GM12878 (cell line): ENCODE data around the gene SMG6. TPM values are rescaled to one million over a fixed set of nuclear protein-coding genes. Genes with fewer than 3 reads are reported as not detected.

Source experiments
- ATAC-seq: fragments of 200-7000 bp; cut with Tn5 transposase; 3 replicates; pipeline ENCODE4 v1.9.1; 2020; ENCODE audit warnings: mild to moderate bottlenecking, moderate library complexity
- BruUV-seq: library from RNA; stranded (reverse); fragments of 400-500 nt; replicated peaks from 2 replicates; lab custom pipeline; 2021; lab: Mats Ljungman, UMichigan
- CTCF ChIA-PET: fragments of 300-600 bp; sonication (Branson Sonifier 250); formaldehyde crosslinking; extraction: SDS; loops from one replicate; lab custom pipeline; 2021; ENCODE audit warnings: inconsistent platforms; lab: Yijun Ruan, JAX
- POLR2A ChIA-PET: fragments of 350-600 bp; formaldehyde crosslinking; extraction: SDS; loops from one replicate; lab custom pipeline; 2021; ENCODE audit warnings: inconsistent platforms; lab: Charles Lee
- RAD21 ChIA-PET: fragments of 300-600 bp; sonication (Branson Sonifier 250); formaldehyde crosslinking; loops from one replicate; lab custom pipeline; 2023; ENCODE audit warnings: antibody characterized with exemption; ENCODE audit not compliant: unreplicated experiment; lab: Charles Lee
- SMC1A ChIA-PET: fragments of 300-600 bp; sonication (Branson Sonifier 250); formaldehyde crosslinking; loops from one replicate; lab custom pipeline; 2023; ENCODE audit not compliant: unreplicated experiment, uncharacterized antibody; lab: Charles Lee
- DNase-seq: peaks from one replicate; pipeline ENCODE4 v3.0.0-alpha.2; 2011; ENCODE audit warnings: low read depth, low spot score
- FAIRE-seq: peaks from 3 replicates; lab custom pipeline; 2011; peaks lifted over from hg19 to GRCh38; lab: Jason Lieb, UNC
- H2AFZ ChIP-seq: 2 replicates; pipeline ENCODE4 v1.6.0; 2011; ENCODE audit warnings: low read depth, low read length, control low read depth; ENCODE audit not compliant: control insufficient read depth
- H3K27ac ChIP-seq: 2 replicates; pipeline ENCODE4 v1.5.1; 2011; ENCODE audit warnings: control low read depth; ENCODE audit not compliant: control insufficient read depth, insufficient read depth
- H3K27me3 ChIP-seq, 2 experiments: replicated peaks in 1 of 2; 2 replicates each; pipeline versions ENCODE4 v1.6.0 to v1.6.1; 2011; ENCODE audit warnings: low read length in 1 of 2; ENCODE audit not compliant: control insufficient read depth in 2 of 2, insufficient read depth in 2 of 2
- H3K36me3 ChIP-seq, 2 experiments: 2 replicates each; pipeline ENCODE4 v1.5.1; 2011; ENCODE audit warnings: low read length in 1 of 2; ENCODE audit not compliant: control insufficient read depth in 2 of 2, insufficient read depth in 2 of 2
- H3K4me1 ChIP-seq: 2 replicates; pipeline ENCODE4 v1.6.1; 2011; ENCODE audit warnings: mild to moderate bottlenecking, low read length, moderate library complexity, mixed read lengths; ENCODE audit not compliant: control insufficient read depth, insufficient read depth
- H3K4me2 ChIP-seq: 2 replicates; pipeline ENCODE4 v1.6.0; 2011; ENCODE audit warnings: control low read depth; ENCODE audit not compliant: control insufficient read depth, insufficient read depth
- H3K4me3 ChIP-seq: fragments of 200-600 bp; sonication (generic); 2 replicates; pipeline ENCODE4 v1.5.1; 2016
- H3K79me2 ChIP-seq: 2 replicates; pipeline ENCODE4 v1.6.0; 2011; ENCODE audit warnings: low read length; ENCODE audit not compliant: control insufficient read depth, insufficient read depth
- H3K9ac ChIP-seq: 2 replicates; pipeline ENCODE4 v1.8.0; 2011; ENCODE audit warnings: low read length, control low read depth, mixed read lengths; ENCODE audit not compliant: control insufficient read depth, insufficient read depth
- H3K9me3 ChIP-seq: replicated peaks from 3 replicates; pipeline ENCODE4 v1.5.1; 2011; ENCODE audit warnings: mild to moderate bottlenecking, low read length; ENCODE audit not compliant: control insufficient read depth, insufficient read depth
- H4K20me1 ChIP-seq: 2 replicates; pipeline ENCODE4 v1.6.0; 2011; ENCODE audit not compliant: control insufficient read depth, insufficient read depth
- BCL11A ChIP-seq: IDR thresholded peaks from 2 replicates; pipeline ENCODE4 v1.6.1; 2011; ENCODE audit warnings: low read depth, low read length
- CBX3 ChIP-seq: fragments of 200-600 bp; sonication (generic); IDR thresholded peaks from 2 replicates; pipeline ENCODE4 v1.6.1; 2016; ENCODE audit warnings: low read depth, borderline replicate concordance
- CEBPB ChIP-seq, 2 experiments: fragments of 150-350 bp in 1 of 2; IDR thresholded peaks; 2 replicates each; pipeline ENCODE4 v1.6.1; 2012 to 2014; ENCODE audit warnings: low read depth in 2 of 2, low read length in 2 of 2, borderline replicate concordance in 1 of 2, inconsistent platforms in 1 of 2
- CREB1 ChIP-seq: IDR thresholded peaks from 2 replicates; pipeline ENCODE4 v1.6.1; 2012; ENCODE audit warnings: low read depth, mild to moderate bottlenecking, inconsistent platforms
- DPF2 ChIP-seq: fragments of 450-650 bp; IDR thresholded peaks from 2 replicates; pipeline ENCODE4 v1.6.1; 2017; ENCODE audit warnings: mild to moderate bottlenecking
- ETV6 ChIP-seq, 2 experiments: fragments of 450-650 bp in 1 of 2; IDR thresholded peaks in 1 of 2; conservative IDR thresholded peaks in 1 of 2; 2 replicates each; pipeline ENCODE4 v1.6.1; 2014; ENCODE audit warnings: antibody characterized with exemption in 1 of 2, borderline replicate concordance in 1 of 2, low read depth in 1 of 2, mild to moderate bottlenecking in 1 of 2, moderate library complexity in 1 of 2
- FOS ChIP-seq: IDR thresholded peaks from 3 replicates; pipeline ENCODE4 v1.6.1; 2011; ENCODE audit warnings: borderline replicate concordance; ENCODE audit not compliant: insufficient read length; ENCODE audit errors: extremely low read depth
- HDAC6 ChIP-seq: fragments of 200-600 bp; sonication (generic); IDR thresholded peaks from one replicate; pipeline ENCODE4 v1.8.0; 2017; ENCODE audit warnings: antibody characterized with exemption; ENCODE audit not compliant: unreplicated experiment
- KDM1A ChIP-seq: fragments of 200-600 bp; sonication (generic); IDR thresholded peaks from 2 replicates; pipeline ENCODE4 v1.6.1; 2016; ENCODE audit warnings: borderline replicate concordance
- MXI1 ChIP-seq: fragments of 150-350 bp; IDR thresholded peaks from 2 replicates; pipeline ENCODE4 v1.6.1; 2011; ENCODE audit warnings: low read depth, mild to moderate bottlenecking, inconsistent platforms, low read length, improper control_type of control experiment
- NFIC ChIP-seq: IDR thresholded peaks from 2 replicates; pipeline ENCODE4 v1.6.1; 2012; ENCODE audit warnings: low read depth, mild to moderate bottlenecking, inconsistent platforms, low read length, moderate library complexity
- NFYB ChIP-seq: IDR thresholded peaks from 2 replicates; pipeline ENCODE4 v1.6.1; 2011; ENCODE audit warnings: low read depth, mild to moderate bottlenecking, low read length, improper control_type of control experiment, moderate library complexity; ENCODE audit not compliant: insufficient read depth
- PAX5 ChIP-seq: IDR thresholded peaks from 2 replicates; pipeline ENCODE4 v1.6.1; 2011; ENCODE audit warnings: low read depth, low read length, borderline replicate concordance
- PML ChIP-seq: IDR thresholded peaks from 2 replicates; pipeline ENCODE4 v1.6.1; 2012; ENCODE audit warnings: low read length, inconsistent platforms
- POLR2AphosphoS2 ChIP-seq: IDR thresholded peaks from 2 replicates; pipeline ENCODE4 v1.6.1; 2011; ENCODE audit warnings: low read depth, mild to moderate bottlenecking, low read length, improper control_type of control experiment, moderate library complexity
- TARDBP ChIP-seq: IDR thresholded peaks from 2 replicates; pipeline ENCODE4 v1.6.1; 2016; ENCODE audit warnings: borderline replicate concordance
- YY1 ChIP-seq: IDR thresholded peaks from 2 replicates; pipeline ENCODE4 v1.6.1; 2011; ENCODE audit warnings: low read depth, mild to moderate bottlenecking, low read length
- ZSCAN29 ChIP-seq: fragments of 450-650 bp; IDR thresholded peaks from 2 replicates; pipeline ENCODE4 v1.6.1; 2017; ENCODE audit warnings: mild to moderate bottlenecking, moderate library complexity
- ZZZ3 ChIP-seq: IDR thresholded peaks from 2 replicates; pipeline ENCODE4 v1.6.1; 2011; ENCODE audit warnings: low read depth; ENCODE audit not compliant: control insufficient read depth, insufficient read length
- WGBS: methylation state at CpG from one replicate; pipeline ENCODE4 v1.1.6; 2016; ENCODE audit warnings: low lambda C conversion rate; ENCODE audit not compliant: insufficient replicate concordance, insufficient coverage; ENCODE audit errors: missing lambda C conversion rate; 5-methylcytosine and 5-hydroxymethylcytosine counted together
- in situ Hi-C: fragments of 300-500 bp; cut with MboI; formaldehyde crosslinking; loops from 9 replicates; pipeline ENCODE4 v1.14.3; 2018; ENCODE audit warnings: mixed read lengths
- intact Hi-C: fragments of 100-400 bp; cut with micrococcal nuclease; formaldehyde crosslinking; loops from one replicate; pipeline ENCODE4 v1.14.2; 2022; ENCODE audit not compliant: unreplicated experiment
- polyA plus RNA-seq, 11 experiments: library from polyadenylated mRNA; depleted of rRNA in 4 of 11; unstranded in 6 of 11; stranded (reverse) in 5 of 11; fragments of >200 nt; fragmentation: Nextera tagmentation in 4 of 11; fragmentation: Illumina TruSeq in 1 of 11; extraction: Ambion mirVana in 4 of 11; extraction: Trizol in 1 of 11; gene quantifications; 1 replicate in 1 of 11; 2 replicates in 10 of 11; pipeline versions ENCODE4 v1.2.1 to v1.2.3, GENCODE V29; 2011 to 2016; ENCODE audit warnings: inconsistent platforms in 2 of 11, missing spikeins in 2 of 11, low read depth in 1 of 11
- total RNA-seq, 4 experiments: library from RNA; depleted of rRNA in 3 of 4; stranded (reverse); fragments of >200 nt in 3 of 4; fragmentation: Illumina TruSeq in 1 of 4; extraction: Trizol in 1 of 4; gene quantifications; 2 replicates each; pipeline versions ENCODE4 v1.2.1 to v1.2.3, GENCODE V29; 2013 to 2021
- TF ChIP-seq, protein P1 (sequence below): fragments of 450-650 bp; IDR thresholded peaks from 2 replicates; pipeline ENCODE4 v1.6.1; 2017; ENCODE audit warnings: mild to moderate bottlenecking

SMG6 gene
- total and polyA plus RNA-seq, 10 of the 15 experiments (the other 5 are each of a cell fraction or from before 2014, with no cell fraction given) = 0.58 to 28.7 (median 15.7) TPM

DNA sequence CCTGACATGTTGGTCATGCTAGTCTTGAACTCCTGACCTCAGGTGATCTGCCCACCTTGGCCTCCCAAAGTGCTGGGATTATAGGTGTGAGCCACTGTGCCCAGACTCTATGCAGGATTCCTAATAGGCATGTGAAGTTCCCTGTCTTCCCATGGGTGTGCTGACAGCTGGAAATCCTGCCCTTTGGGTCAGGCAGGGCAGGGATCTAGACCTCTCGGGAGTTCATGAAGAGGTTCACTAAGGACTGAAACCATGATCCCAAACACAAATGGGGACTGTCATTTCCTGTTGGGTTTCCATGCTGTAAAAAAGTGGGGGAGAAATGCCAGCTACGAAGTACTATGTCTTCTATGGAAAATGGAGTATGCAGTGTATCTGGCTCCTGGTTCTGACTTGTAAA, 196.5 kb downstream of the SMG6 start:
- no peak for FAIRE-seq
- TF ChIP-seq CREB1 = no peak
- TF ChIP-seq, protein P1, sequence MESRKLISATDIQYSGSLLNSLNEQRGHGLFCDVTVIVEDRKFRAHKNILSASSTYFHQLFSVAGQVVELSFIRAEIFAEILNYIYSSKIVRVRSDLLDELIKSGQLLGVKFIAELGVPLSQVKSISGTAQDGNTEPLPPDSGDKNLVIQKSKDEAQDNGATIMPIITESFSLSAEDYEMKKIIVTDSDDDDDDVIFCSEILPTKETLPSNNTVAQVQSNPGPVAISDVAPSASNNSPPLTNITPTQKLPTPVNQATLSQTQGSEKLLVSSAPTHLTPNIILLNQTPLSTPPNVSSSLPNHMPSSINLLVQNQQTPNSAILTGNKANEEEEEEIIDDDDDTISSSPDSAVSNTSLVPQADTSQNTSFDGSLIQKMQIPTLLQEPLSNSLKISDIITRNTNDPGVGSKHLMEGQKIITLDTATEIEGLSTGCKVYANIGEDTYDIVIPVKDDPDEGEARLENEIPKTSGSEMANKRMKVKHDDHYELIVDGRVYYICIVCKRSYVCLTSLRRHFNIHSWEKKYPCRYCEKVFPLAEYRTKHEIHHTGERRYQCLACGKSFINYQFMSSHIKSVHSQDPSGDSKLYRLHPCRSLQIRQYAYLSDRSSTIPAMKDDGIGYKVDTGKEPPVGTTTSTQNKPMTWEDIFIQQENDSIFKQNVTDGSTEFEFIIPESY = no peak
- TF ChIP-seq ETV6 (conservative IDR thresholded peaks at IDR 0.05 in 1 of 2, IDR thresholded peaks at IDR 0.05 in 1 of 2; ENCODE audit: borderline replicate concordance in 1 of 2, low read depth in 1 of 2) = no peak
- TF ChIP-seq TARDBP = no peak
- no peak for TF ChIP-seq ZSCAN29
- TF ChIP-seq PML = no peak
- no peak for TF ChIP-seq NFYB
- TF ChIP-seq PAX5 = no peak
- TF ChIP-seq ZZZ3 = no peak
- no peak for TF ChIP-seq CEBPB (IDR thresholded peaks at IDR 0.05; ENCODE audit: borderline replicate concordance in 1 of 2, low read depth in 2 of 2, low read length in 2 of 2)
- TF ChIP-seq KDM1A = no peak
- TF ChIP-seq FOS = no peak
- no peak for TF ChIP-seq DPF2
- no peak for TF ChIP-seq HDAC6
- no peak for TF ChIP-seq CBX3
- no peak for TF ChIP-seq MXI1
- no peak for TF ChIP-seq NFIC
- TF ChIP-seq YY1 = no peak
- TF ChIP-seq BCL11A = no peak
- TF ChIP-seq POLR2AphosphoS2 = no peak
- TF ChIP-seq, all 136 proteins: peak for 0
- no peaks in the 10 kb centered on the region for H4K20me1 ChIP-seq
- H3K4me3 ChIP-seq = no peak overlapping the region
- intact Hi-C loops (no loop called here), in situ Hi-C loops (no loop called here)
- POLR2A ChIA-PET = interaction anchor here (0.6 to 1.3 kb wide), 3 partner anchors 11 to 51 kb away, joined by 3 read pairs; no protein-coding TSS in a partner anchor
- no peaks in the 10 kb centered on the region for H3K27me3 ChIP-seq
- H3K9me3 ChIP-seq = no peaks in the 10 kb centered on the region
- no peak for ATAC-seq
- no peak for DNase-seq
- H3K27ac ChIP-seq = no peak overlapping the region
- TSS peak; percentile 43 for BruUV-seq
- H2AFZ ChIP-seq = no peak overlapping the region
- no peaks in the 10 kb centered on the region for H3K79me2 ChIP-seq
- CTCF ChIA-PET = interaction anchor here (0.6 to 1.3 kb wide), 3 partner anchors 18 to 117 kb away, joined by 3 to 4 read pairs (median 3); partner anchors contain the start of gene HIC1
- H3K9ac ChIP-seq = no peak overlapping the region
- no peak overlapping the region for H3K4me2 ChIP-seq
- SMC1A ChIA-PET = interaction anchor here (1.1 to 1.8 kb wide), 3 partner anchors 18 to 30 kb away, joined by 3 to 6 read pairs (median 5); no protein-coding TSS in a partner anchor
- RAD21 ChIA-PET = interaction anchor here (0.6 to 1.5 kb wide), 4 partner anchors 16 to 179 kb away, joined by 3 to 6 read pairs (median 4); no protein-coding TSS in a partner anchor
- H3K36me3 ChIP-seq = no peaks in the 10 kb centered on the region; a peak in 2 of 4 replicates
- H3K4me1 ChIP-seq = peaks cover 25% of the 10 kb centered on the region
- WGBS = 85% methylated on average over 2 of the region's 2 CpGs
